ENCODE results near the gene RREB1.

Gene RREB1

DNA sequence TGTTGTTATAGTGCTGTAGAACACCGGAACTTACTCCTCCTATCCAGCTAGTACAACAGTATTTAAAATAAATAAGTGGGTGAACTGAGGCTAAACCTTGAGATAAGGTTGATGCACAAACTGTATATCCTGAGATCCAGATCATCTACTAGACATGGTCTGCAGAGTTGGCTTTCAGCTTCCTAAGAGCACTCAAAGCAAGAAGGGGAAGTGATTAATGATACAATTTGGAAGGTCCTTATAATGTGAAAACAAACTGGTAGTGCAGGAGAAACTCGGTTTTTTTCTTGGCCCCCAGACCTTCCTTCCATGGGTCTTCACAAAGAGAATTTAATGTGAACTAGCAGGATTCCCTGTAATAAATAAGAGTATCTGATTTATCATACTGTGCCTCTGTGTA is 27.4 kb upstream of the RREB1 start:
- H3K27ac ChIP-seq: no peak overlapping the region
- no peak for TF ChIP-seq CTCF (conservative IDR thresholded peaks at IDR 0.05)

- TF ChIP-seq CTCF (conservative IDR thresholded peaks at IDR 0.05): no peak
- TF ChIP-seq ZFX (IDR thresholded peaks at IDR 0.05): no peak
- H3K27ac ChIP-seq: no peak overlapping the region
Measured at GRCh38 chr6:7085911-7086310, 21.9 kb upstream of the RREB1 start.

GRCh38 chr6:7086488-7086887 is 21.3 kb upstream of the RREB1 start:
- H3K27ac ChIP-seq: no peak overlapping the region
- TF ChIP-seq ZFX (IDR thresholded peaks at IDR 0.05) (no peak), CTCF (conservative IDR thresholded peaks at IDR 0.05) (no peak)

DNA sequence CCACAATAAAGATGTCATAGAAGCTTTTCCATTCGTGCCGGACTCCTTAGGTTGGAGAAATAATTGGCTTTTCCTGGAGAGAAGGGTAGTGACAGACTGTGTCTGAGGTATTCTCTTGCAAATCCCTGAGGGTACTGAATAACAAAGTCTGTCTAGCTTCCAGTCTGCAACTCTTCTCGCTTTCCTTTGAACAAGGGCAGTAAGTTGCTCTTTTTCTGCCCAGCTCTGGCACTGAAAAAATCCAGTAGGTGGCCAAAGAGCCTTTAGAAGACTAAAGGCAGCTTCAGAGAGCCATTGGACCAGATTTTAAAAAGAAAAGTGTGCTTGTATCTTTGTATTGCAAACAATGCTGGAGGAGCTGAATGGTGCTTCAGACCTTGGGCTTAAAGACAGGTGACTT is 20.7 kb upstream of the RREB1 start:
- no peak overlapping the region for H3K27ac ChIP-seq
- no peak for TF ChIP-seq ZFX (IDR thresholded peaks at IDR 0.05)
- TF ChIP-seq CTCF (conservative IDR thresholded peaks at IDR 0.05): no peak

DNA sequence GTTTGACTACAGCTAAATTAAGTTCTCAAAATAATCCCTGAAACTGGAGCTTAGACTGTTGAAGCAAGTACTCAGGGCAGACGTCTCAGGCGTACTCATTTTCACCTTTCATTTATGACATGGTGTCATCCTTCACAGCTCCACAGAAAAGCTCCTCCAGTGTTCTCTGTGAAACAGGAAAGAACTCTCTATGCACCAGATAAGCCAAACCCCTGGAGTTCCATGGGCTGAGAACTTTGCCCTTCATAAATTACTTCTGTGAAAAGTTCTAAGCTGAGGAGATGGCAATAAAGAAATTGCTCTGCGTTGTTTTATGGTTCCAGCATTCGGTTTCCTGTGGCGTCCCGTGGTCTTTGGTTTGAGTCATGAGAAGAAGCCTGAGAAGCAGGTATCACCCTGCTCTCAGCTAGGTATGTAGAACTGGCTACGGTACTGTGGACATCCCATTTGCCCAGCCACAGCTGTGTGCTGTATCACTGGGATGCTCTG is 20.2 kb upstream of the RREB1 start:
- TF ChIP-seq ZFX (IDR thresholded peaks at IDR 0.05) (no peak), CTCF (conservative IDR thresholded peaks at IDR 0.05) (no peak)
- H3K27ac ChIP-seq: no peak overlapping the region

DNA sequence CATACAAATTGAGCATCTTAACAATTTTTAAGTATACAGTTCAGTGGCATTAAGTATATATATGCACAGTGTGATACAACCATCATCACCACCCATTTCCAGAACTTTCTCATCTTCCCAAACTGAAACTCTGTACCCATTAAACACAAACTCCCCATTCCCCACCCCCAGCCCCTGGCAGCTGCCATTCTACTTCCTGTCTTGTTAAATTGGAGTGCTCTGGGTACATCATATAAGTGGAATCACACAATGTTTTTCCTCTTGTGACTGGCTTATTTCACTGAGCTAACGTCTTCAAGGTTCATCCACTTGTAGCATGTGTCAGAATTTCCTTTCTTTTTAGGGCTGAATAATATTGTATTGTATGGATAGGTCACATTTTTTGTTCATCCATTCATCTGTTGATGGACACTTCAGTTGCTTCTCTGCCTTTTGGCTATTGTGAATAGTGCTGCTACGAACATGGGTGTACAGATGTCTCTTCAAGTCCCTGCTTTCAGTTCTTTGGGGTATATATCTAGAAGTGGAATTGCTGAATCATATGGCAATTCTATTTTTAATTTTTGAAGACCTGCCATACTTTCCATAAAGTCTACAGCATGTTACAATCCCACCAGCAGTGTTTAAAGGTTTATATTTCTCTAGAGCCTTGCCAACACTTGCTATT is 19.6 kb upstream of the RREB1 start:
- TF ChIP-seq ZFX (IDR thresholded peaks at IDR 0.05) (no peak), CTCF (conservative IDR thresholded peaks at IDR 0.05) (no peak)
- no peak overlapping the region for H3K27ac ChIP-seq

- TF ChIP-seq ZFX (IDR thresholded peaks at IDR 0.05): no peak
- no peak for TF ChIP-seq CTCF (conservative IDR thresholded peaks at IDR 0.05)
Measured at GRCh38 chr6:7098993-7099392, 8.8 kb upstream of the RREB1 start.

More at GRCh38 chr6:7098993-7099392, 8.8 kb upstream of the RREB1 start:
- H3K27ac ChIP-seq: no peak overlapping the region
